Activated T-cell treated with anti-CD3 and anti-CD28 coated beads, Interleukin-2, amount 50 U/mL, for 4 hours (primary cell): ENCODE measurements around the gene ERVH48-1. TPM values are rescaled to one million over a fixed set of nuclear protein-coding genes. Genes with fewer than 3 reads are reported as not detected.

Source experiments
- total RNA-seq, 3 donors: library from RNA; stranded (reverse); gene quantifications; one replicate each; pipeline ENCODE4 v1.2.1, GENCODE V29; 2021

ERVH48-1 gene
- total RNA-seq, 3 donors from 2014 or later = not detected

Other genes with a start within 250 kb of the ERVH48-1 start
- gene WDR4, start 46.1 kb downstream of the ERVH48-1 start, total RNA-seq = 10 to 100 TPM; 66.9 to 88.9 (median 86.2) TPM
- gene NDUFV3, start 32.3 kb downstream of the ERVH48-1 start, total RNA-seq = 10 to 100 TPM; 18.6 to 26.6 (median 20.6) TPM
- 10 to 100 TPM; 17.5 to 20.7 (median 19.9) TPM for gene PKNOX1, start 48.9 kb upstream of the ERVH48-1 start, total RNA-seq
- gene CBS, start 150.2 kb upstream of the ERVH48-1 start, total RNA-seq = 1 to 10 TPM; 5.5 to 9.4 (median 8.4) TPM
- 10 to 100 TPM; 17.8 to 57.1 (median 27.0) TPM for gene U2AF1, start 181.9 kb upstream of the ERVH48-1 start, total RNA-seq
- gene CRYAA, start 243.4 kb upstream of the ERVH48-1 start, total RNA-seq = not detected